Measurements from ENCODE around the gene MAD1L1. TPM values are rescaled to one million over a fixed set of nuclear protein-coding genes. Genes with fewer than 3 reads are reported as not detected.

MAD1L1 gene
- total and polyA plus RNA-seq, 2 of the 13 experiments (the other 11 are each of a cell fraction or from before 2014, with no cell fraction given): 17.4 to 64.7 TPM

DNA sequence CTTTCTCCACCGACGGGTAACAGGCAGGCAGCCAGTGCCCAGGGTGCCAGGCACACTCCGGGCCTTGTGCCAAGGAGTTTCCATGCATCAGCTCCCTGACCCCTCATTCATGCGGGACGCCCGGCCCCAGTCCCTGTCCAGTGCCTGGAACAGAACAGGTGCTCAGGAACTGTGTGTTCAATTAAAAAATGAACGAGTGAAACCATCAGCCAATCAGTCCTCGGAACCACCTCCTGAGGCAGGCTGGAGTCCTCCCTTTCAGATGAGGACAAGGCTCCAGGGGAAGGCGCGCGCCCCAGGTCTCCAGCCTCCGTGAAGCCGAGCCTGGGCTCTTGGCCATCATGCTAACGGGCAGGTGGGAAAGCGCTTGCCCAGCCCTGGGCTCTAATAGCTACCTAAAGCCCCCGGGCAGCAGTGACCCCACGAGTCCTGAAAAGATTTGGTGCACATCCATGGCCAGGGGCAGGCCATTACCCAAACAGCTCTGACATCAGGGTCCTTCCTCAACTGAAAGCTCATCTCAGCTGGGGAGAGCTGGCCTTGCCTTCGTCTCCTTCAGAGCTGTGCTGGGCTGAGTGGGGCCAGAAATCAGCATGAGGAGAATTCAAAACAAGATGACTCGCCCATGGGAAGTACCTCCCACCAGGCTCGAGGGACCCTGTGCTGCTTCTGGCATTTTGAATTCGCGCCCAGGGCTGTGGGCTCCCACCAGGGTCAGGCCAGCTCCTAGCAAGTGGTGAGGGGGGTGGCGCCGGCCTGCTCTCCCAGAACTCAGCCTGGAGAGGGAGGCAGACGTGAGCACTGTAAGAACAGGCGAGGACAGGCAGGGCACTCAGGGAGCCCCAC is 200.5 kb downstream of the MAD1L1 start:
- POLR2A ChIA-PET: no interaction called here
- Histone ChIP-seq H3K79me2 (ENCODE audit: insufficient read depth, low read length) (no peaks in the 10 kb centered on the region), H3K9me3 (ENCODE audit: low read length) (peaks cover 16% of the 10 kb centered on the region), H3K4me1 (ENCODE audit: insufficient read depth, low read length) (peaks cover 25% of the 10 kb centered on the region), H2AFZ (ENCODE audit: low read length) (no peak overlapping the region), H3K36me3 (replicated peaks in 1 of 2; ENCODE audit: control insufficient read depth in 1 of 2, insufficient read depth in 2 of 2, low read length in 2 of 2) (no peaks in the 10 kb centered on the region), H4K20me1 (ENCODE audit: insufficient read depth, low read length) (no peaks in the 10 kb centered on the region), H3K27ac (ENCODE audit: extremely low read length, insufficient read depth, low read length) (no peak overlapping the region), H3K27me3 (ENCODE audit: control insufficient read depth in 1 of 2, insufficient read depth in 2 of 2, low read length in 2 of 2) (no peaks in the 10 kb centered on the region), H3K4me3 (replicated peaks in 1 of 3; ENCODE audit: insufficient read depth in 1 of 3, low read depth in 2 of 3, low read length in 3 of 3) (no peak overlapping the region), H3K9ac (ENCODE audit: insufficient read depth, low read depth, low read length) (no peak overlapping the region), H3K4me2 (ENCODE audit: low read depth, low read length) (no peak overlapping the region)
- BruUV-seq (replicated peaks): no TSS peak
- in situ Hi-C loops (cut with HindIII; ENCODE audit: extremely low pct_ligation_motif_present, low pct_unique_long_range_greater_than_20kb): no loop called here
- no peak for FAIRE-seq
- intact Hi-C loops (cut with micrococcal nuclease; ENCODE audit: unreplicated experiment): no loop called here
- no peak for DNase-seq (ENCODE audit: low spot score)
- ATAC-seq: no peak; the same call in 2 of the 3 replicates
- CTCF ChIA-PET (ENCODE audit: low intra/inter-chr PET ratio, low total read pairs): no interaction called here
- WGBS (ENCODE audit: low lambda C conversion rate): 89% methylated on average over 15 of the region's 26 CpGs
- TF ChIP-seq, protein P1, sequence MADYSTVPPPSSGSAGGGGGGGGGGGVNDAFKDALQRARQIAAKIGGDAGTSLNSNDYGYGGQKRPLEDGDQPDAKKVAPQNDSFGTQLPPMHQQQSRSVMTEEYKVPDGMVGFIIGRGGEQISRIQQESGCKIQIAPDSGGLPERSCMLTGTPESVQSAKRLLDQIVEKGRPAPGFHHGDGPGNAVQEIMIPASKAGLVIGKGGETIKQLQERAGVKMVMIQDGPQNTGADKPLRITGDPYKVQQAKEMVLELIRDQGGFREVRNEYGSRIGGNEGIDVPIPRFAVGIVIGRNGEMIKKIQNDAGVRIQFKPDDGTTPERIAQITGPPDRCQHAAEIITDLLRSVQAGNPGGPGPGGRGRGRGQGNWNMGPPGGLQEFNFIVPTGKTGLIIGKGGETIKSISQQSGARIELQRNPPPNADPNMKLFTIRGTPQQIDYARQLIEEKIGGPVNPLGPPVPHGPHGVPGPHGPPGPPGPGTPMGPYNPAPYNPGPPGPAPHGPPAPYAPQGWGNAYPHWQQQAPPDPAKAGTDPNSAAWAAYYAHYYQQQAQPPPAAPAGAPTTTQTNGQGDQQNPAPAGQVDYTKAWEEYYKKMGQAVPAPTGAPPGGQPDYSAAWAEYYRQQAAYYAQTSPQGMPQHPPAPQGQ (CRISPR knock-in tag; IDR thresholded peaks at IDR 0.05; ENCODE audit: borderline replicate concordance): no peak
- TF ChIP-seq NONO (IDR thresholded peaks at IDR 0.05) (no peak), NONO (CRISPR knock-in tag; conservative IDR thresholded peaks at IDR 0.05) (no peak), NCOA2 (CRISPR knock-in tag; IDR thresholded peaks at IDR 0.05) (no peak), ZNF570 (CRISPR knock-in tag; IDR thresholded peaks at IDR 0.05; ENCODE audit: borderline replicate concordance) (no peak), GTF3A (CRISPR knock-in tag; conservative IDR thresholded peaks at IDR 0.05) (no peak), RBM39 (IDR thresholded peaks at IDR 0.05; ENCODE audit: low read depth, low read length, poor library complexity, severe bottlenecking) (no peak), ZNF629 (CRISPR knock-in tag; conservative IDR thresholded peaks at IDR 0.05) (no peak), KDM5A (IDR thresholded peaks at IDR 0.05; ENCODE audit: borderline replicate concordance, low read length) (no peak)

Measured in HepG2 (cell line).